GM06990 (cell line): ENCODE results near the gene PSRC1.

Experiments used
- DNase-seq: peaks from one replicate; pipeline ENCODE4 v3.0.0-alpha.2; 2011; ENCODE audit not compliant: insufficient read length; ENCODE audit errors: extremely low read depth
- H3K27me3 ChIP-seq: replicated peaks from 2 replicates; pipeline ENCODE4 v1.6.0; 2011; ENCODE audit warnings: low read length; ENCODE audit not compliant: control insufficient read depth, insufficient read depth
- H3K36me3 ChIP-seq: 2 replicates; pipeline ENCODE4 v1.5.1; 2011; ENCODE audit warnings: low read length; ENCODE audit not compliant: control insufficient read depth, insufficient read depth
- H3K4me3 ChIP-seq: replicated peaks from 2 replicates; pipeline ENCODE4 v1.5.1; 2011; ENCODE audit warnings: low read depth, mild to moderate bottlenecking, control low read depth, low read length
- CTCF ChIP-seq: IDR thresholded peaks from 2 replicates; pipeline ENCODE4 v1.5.1; 2011; ENCODE audit warnings: low read length, control low read depth, mild to moderate bottlenecking, inconsistent platforms; ENCODE audit not compliant: insufficient read depth, poor library complexity, severe bottlenecking

Gene PSRC1

DNA sequence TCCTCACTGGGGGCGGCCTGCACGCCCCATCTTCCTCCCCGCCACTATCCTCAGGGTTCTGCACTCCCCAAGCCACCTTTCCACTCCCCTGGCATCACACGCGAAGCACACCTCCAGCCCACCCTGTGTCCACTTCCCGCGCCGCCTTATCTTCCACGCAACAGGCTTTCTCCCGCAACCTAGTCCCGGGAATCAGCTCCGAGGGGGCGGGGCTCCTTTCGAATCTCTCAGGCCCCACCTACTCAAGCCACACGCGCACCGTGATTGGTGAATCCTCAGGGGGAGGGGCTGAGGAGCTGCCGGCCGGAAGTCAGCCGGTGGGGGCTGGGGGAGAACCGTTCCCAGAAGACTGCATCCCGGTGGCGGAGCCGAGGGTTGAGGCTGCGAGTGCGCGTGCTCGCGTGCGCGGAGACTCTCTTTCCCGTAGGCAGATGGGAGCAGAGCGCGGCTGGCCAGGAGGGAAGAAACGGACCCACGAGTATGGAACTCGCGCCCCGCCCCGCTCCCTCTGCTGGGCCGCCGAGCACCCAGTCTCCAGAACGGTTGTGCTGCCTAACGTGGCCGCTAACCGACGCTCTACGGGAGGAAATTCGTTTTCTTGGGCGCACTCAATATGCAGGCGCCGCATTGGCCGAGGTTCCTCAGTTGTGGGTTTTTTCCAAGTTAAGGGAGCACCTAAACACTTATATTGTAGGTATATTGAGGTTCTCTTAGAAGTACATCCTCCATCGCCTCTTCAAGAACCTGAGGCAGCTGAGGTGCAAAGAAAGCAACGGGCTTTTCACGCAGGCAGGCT, at the start of gene PSRC1:
TSS of gene PSRC1 (minus strand) at position 194 of the 796 bp plus-strand sequence.
- peak; percentile 89 for DNase-seq

DNA sequence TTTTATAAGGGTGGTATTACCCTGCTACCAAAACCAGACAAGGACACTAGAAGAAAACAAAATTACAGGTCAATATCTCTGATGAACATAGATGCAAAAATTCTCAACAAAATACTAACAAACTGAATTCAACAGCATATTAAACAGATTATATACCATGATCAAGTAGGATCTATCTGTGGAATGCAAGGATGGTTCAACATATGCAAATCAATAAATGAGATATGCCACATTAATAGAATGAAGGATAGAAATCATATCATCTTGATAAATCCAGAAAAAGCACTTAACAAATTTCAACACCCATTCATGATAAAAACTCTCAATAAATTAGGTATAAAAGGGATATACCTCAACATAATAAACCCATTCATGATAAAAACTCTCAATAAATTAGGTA, 48.2 kb upstream of the PSRC1 start:
- no peak for DNase-seq
- no peaks in the 10 kb centered on the region for H3K27me3 ChIP-seq
- H3K36me3 ChIP-seq, result no peaks in the 10 kb centered on the region
- no peak overlapping the region for H3K4me3 ChIP-seq
- TF ChIP-seq CTCF, result no peak

More for the DNA sequence above, at the start of gene PSRC1:
- peak; percentile 67 for TF ChIP-seq CTCF
- Histone ChIP-seq H3K27me3 (no peaks in the 10 kb centered on the region), H3K4me3 (peak within 1 kb of the TSS; percentile 85), H3K36me3 (no peaks in the 10 kb centered on the region)

DNA sequence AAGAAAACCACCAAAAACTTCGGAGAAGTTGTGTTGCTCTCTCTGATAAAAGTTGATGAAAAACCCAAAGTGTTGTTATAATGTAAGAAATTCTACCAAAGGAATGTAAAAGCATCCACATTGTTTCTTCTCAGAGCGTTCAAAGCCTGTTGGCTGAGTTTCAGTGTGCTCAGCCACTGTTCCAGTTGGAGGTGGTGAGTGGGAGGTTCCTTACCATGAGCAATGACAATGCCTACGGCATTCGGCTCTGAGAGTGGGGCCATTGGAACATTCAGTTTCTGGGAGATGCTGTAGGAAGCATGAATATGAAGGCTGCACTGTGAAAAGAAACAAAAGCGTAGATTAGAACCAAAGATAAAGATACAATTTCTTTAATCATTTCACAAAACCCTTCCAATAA, 44.3 kb upstream of the PSRC1 start:
- H3K36me3 ChIP-seq, result no peaks in the 10 kb centered on the region
- no peaks in the 10 kb centered on the region for H3K27me3 ChIP-seq
- TF ChIP-seq CTCF, result no peak
- H3K4me3 ChIP-seq, result no peak overlapping the region
- DNase-seq, result no peak

DNA sequence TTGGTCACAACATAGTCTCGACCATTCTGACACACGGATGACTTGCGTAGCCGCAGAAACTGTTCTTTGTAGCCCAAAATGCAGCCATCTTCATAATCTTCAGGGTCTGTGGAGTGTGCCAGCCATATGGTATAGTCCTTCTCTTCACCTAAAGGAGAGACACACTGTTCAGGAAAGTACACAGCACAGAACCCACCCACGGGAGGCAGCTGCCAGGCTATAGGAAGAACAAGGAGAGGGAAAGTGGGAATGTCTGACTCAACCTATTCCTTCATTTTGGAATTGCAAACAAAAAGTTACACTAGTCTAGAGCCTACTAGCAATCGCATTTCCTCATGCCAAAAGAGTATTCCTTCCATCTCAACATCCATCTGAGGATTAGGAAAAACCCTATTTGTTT, 40.0 kb upstream of the PSRC1 start:
- no peaks in the 10 kb centered on the region for H3K27me3 ChIP-seq
- no peaks in the 10 kb centered on the region for H3K36me3 ChIP-seq
- TF ChIP-seq CTCF, result no peak
- no peak for DNase-seq
- H3K4me3 ChIP-seq, result no peak overlapping the region

DNA sequence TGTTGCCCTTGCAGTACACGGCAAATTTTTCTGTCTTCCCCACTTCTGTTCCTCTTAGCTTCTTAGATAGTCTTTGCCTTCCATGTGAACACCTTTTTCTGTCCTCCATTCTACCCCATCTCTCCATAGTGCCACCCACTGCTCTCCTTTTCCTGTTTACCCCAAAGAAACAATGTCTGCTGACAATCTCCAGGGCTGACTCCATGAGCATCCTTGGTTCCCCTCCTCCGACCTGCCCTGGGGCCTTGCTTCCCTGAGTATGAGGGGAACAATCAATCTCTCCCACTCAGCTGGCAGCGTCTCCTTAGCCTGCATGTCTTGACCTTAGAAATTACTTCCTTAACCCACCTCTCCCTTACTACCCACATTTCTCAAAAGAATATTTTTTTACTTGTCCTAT, 36.2 kb upstream of the PSRC1 start:
- TF ChIP-seq CTCF, result no peak
- DNase-seq, result no peak
- no peaks in the 10 kb centered on the region for H3K27me3 ChIP-seq
- no peaks in the 10 kb centered on the region for H3K36me3 ChIP-seq
- no peak overlapping the region for H3K4me3 ChIP-seq
